ENCODE data around the gene DNAJC1.

Gene DNAJC1

GRCh38 chr10:22006379-22006884 lies 2.9 kb upstream of the DNAJC1 start:
- no peak for DNase-seq (ENCODE audit: low read depth)

GRCh38 chr10:22005763-22006162 lies 2.2 kb upstream of the DNAJC1 start:
- no peak for DNase-seq (ENCODE audit: low read depth)

GRCh38 chr10:22003964-22004281 lies 393 bp upstream of the DNAJC1 start:
- DNase-seq (ENCODE audit: low read depth) = no peak

DNA sequence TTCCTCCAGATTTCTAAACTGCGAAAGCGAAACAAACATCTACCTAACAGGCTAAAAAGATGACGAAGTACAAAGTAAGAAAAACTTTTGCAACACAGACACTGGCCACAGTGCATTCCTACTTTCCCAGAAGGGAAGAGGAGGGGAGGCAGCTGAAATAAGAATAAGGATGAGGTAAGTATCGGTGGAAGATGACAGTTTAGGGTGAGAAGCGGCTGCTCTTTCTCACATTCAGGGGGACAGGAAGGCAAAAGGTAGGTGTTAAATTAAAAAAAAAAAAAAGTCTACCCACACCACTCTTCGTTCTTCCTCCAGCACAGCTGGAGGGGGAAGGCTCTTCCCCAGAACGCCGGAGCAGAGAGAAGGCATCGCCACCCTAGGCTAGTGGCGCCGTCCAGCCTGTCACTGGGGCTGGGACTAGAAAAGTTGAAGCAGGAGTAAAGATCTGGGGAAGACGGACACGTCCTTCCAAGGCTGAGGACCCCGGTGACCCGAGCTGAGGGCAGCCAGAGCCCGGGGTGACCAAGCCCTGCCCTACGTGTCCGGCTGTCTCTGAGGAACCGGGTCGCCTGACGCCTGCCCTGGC lies 846 bp downstream of the DNAJC1 start:
- no peak for DNase-seq (ENCODE audit: low read depth)

DNA sequence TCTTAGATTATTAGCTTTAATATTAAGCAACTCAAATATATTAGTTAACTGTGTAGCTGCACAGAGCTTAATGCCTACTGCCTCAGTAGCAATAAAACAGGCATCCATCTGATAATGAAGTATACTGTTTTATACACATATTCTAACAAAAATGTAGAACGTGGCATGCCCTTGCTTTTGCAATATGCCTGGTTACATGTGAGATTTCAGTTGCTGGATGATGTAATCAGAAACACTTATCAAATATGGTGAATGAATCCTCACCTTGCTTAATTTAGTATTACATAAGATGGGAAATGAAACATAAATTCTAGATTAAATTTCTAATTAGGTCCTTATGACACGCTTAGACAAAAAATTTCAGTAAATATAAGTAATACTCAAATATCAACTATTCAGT lies 8.0 kb downstream of the DNAJC1 start:
- no peak for DNase-seq (ENCODE audit: low read depth)

DNA sequence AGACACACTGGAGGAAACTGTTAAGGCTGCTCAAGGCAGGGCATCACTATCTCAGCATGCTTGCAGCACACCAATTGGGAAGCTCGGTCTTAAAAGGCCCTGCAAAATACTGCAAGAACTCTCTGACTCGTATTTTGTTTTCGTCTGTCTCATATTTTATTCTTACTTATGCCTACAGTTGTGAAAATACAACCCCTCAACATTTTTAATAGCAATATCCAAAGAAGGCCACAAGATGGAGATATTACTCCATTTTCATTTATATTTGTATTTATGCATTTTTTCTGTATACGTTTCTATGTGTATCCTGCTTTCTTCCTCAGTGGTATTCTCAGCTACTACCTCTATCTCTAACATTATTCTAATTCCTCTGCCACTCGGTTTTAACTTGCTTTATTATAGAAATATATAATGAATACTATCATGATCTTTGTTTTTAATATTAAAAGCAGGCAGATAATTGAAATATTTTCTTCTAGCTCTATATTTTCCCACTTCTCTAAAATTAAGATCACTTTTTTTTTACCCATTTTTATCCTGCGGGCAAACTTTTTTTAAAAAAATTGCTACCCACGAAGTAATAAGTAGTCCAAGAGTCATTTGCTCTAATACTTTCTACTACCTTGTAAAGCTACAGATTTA lies 10.0 kb downstream of the DNAJC1 start:
- no peak for DNase-seq (ENCODE audit: low read depth)

GRCh38 chr10:21991785-21992184 lies 11.7 kb downstream of the DNAJC1 start:
- no peak for DNase-seq (ENCODE audit: low read depth)

DNA sequence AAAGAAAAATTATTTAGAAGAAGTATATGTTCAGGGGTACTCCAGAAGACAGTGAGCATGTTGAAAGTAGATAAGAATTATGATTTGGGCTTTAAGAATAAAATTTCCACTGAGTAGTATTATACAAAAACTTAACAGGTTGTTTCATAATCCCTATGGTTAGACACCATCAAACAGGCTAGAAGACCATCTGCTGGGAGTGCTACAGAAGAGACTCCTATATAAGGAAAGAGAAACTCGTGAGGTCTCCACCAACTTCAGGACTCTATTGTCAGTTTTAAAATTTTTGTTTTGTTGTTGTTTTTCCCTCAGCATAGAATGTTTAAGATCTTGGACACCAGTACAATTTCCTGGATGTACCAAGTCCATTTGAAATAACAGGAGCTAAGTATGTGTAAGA lies 13.1 kb downstream of the DNAJC1 start:
- DNase-seq (ENCODE audit: low read depth) = no peak

DNA sequence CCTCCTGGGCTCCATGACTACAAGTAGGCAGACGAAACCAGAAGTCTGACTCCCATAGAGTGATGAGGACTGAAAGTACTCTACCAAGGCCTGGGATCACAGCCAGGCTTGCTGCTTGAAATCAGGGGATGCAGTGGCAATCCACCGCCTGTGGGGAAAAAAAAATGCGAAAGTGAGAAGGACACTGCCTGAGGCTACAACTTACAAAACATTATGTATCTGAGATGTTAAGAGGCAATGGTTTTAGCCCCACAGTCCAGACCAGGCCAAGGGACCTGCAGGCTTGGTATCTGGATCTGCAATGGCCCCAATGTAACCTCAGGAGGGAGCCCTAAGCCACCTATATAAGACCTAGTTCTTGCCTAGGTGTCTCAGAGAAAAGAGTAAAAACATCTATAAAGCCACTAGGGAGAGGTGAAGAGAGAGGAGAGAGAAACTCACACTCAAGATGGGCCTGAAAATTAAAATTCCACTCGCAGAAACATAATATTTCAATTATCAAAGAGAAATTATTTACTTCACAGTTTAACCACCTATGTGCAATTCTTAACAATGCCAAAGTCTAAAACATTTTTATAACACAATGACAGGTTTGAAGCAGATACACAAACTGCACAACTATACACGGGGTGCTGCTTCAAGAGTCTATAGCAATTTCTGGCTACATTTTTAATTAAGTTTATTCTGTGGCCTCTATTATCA lies 13.9 kb downstream of the DNAJC1 start:
- no peak for DNase-seq (ENCODE audit: low read depth)

- DNase-seq (ENCODE audit: low read depth) = no peak
These were observed 18.0 kb downstream of the DNAJC1 start for GRCh38 chr10:21985541-21985940.

GRCh38 chr10:21981118-21981517 lies 22.4 kb downstream of the DNAJC1 start:
- no peak for DNase-seq (ENCODE audit: low read depth)

DNA sequence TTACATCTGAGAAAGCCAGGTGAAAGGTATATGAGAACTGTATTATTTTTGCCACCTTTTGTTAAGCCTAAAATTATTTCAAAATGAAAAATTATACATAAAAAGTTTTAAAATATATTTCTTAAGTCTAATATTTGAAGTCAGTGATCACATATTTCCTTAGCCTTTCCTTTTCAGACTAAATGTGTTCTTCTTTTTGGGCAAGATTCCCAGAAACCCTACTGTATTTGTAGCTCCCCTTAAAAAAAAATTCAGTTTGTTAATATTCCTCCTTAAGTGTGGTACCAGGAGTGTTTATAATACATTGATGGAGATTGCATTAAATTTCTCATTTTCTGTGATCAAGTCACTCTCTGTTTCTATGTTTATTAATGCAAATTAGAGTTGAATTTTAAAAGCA lies 22.8 kb downstream of the DNAJC1 start:
- DNase-seq (ENCODE audit: low read depth) = no peak

- no peak for DNase-seq (ENCODE audit: low read depth)
These were observed 25.2 kb downstream of the DNAJC1 start for GRCh38 chr10:21978191-21978862.

- DNase-seq (ENCODE audit: low read depth) = no peak
These were observed 26.8 kb downstream of the DNAJC1 start for GRCh38 chr10:21976739-21977138.

DNA sequence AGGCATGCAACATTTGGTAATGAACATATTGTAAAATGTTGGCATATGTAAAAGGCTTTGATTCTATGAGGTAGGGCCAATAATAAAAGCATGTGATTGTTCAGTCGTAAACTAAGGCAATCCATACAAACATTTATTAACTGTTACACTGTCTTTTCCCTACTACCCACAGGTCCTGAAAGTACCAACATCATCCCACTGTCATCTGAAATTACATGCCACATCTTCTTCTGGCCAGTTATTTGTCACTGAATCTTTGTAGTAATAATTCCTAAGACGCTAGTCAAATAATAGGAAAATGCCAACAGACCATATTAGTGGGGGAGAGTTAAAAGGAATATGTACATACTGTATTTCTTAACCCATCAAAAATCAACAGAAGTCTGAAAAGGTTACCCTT lies 27.2 kb downstream of the DNAJC1 start:
- no peak for DNase-seq (ENCODE audit: low read depth)

DNA sequence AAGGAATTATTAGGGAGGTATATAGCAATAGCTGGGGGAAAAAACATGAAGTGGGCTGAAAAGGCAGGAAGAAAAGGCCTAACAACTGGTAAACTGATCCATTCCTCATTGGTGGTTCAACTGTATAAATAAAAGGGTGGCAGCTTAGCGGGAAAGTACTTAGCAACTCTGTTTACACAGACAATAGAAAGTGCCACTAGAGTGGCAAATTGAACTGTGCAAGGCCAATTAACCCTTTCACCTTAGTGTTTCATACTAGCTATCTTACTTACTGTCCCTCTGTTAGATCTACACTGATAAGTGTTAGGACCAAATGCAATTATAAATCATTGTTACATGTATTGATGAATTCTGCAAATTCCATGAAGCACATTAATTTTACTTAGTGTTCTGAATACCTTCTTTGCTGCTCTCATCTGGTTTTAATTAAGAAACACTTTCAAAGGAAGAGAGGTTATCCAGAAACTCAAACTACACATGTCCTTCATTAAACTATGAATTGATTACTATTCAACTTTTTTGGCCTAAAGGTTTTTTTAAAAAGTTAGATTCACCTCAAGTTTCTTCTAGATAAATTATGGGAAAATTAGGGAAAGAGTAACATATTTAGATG lies 28.0 kb downstream of the DNAJC1 start:
- no peak for DNase-seq (ENCODE audit: low read depth)

DNA sequence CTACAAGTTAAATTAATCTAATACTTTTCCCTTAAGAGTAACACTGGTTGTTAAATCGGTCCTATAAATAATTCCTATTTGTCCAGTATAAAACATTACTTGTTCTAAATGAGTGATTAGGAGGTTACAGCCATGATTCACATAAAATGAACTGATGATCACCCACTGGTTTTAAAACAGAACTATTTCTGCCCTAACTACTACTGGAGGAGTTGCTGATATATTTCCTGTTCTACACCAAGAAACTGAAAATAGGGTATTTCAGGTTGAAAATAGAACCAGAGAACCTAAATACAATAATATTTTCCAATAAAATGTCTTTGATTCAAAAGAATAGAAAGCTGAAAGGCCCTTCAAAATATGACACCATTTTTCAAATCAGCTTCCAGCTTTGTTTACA lies 30.9 kb downstream of the DNAJC1 start:
- DNase-seq (ENCODE audit: low read depth) = no peak

GRCh38 chr10:21969326-21970287 lies 33.9 kb downstream of the DNAJC1 start:
- DNase-seq (ENCODE audit: low read depth) = no peak

- no peak for DNase-seq (ENCODE audit: low read depth)
These were observed 38.4 kb downstream of the DNAJC1 start for GRCh38 chr10:21964983-21965665.

DNA sequence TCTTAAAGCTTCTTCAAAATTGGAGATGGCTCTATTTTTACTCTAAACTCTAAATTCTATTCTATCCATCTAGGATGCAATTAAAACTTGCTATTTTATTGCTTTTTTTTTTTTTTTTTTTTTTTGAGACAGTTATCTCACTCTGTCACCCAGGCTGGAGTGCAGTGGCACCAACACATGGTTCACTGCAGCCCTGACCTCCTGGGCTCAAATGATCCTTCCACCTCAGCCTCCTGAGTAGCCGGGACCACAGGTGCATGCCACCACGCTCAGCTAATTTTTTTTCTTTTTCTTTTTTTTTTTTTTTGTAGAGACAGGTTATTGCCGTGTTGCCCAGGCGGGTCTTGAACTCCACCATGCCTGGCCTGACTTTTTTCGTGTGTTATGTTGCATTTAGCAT lies 41.2 kb downstream of the DNAJC1 start:
- no peak for DNase-seq (ENCODE audit: low read depth)

GRCh38 chr10:21961847-21962246 lies 41.7 kb downstream of the DNAJC1 start:
- DNase-seq (ENCODE audit: low read depth) = no peak
